ENCODE data around the gene HTR2B. TPM values are rescaled to one million over a fixed set of nuclear protein-coding genes. Genes with fewer than 3 reads are reported as not detected.
"Not testable (repeated sequence)": the region's sequence is repeated elsewhere in the genome, so short reads cannot be mapped to it uniquely, and the experiment has no call there.

The HTR2B gene
- total and polyA plus RNA-seq, 5 donors: 2.3 to 11.9 (median 6.4) TPM

- H3K4me1 ChIP-seq (ENCODE audit: control insufficient read depth, insufficient read depth, low read length): peaks cover 2% of the 10 kb centered on the region
- H3K27me3 ChIP-seq (ENCODE audit: control insufficient read depth, insufficient read depth): no peaks in the 10 kb centered on the region
- DNase-seq (no peak), ATAC-seq (no peak)
- no peak overlapping the region for H3K4me3 ChIP-seq (ENCODE audit: low read length)
- intact Hi-C loops (cut with DNase I): no loop called here
- WGBS: 76% methylated on average over 7 of the region's 7 CpGs
- no peak overlapping the region for H3K27ac ChIP-seq (ENCODE audit: low read length)
- H3K9me3 ChIP-seq (ENCODE audit: control insufficient read depth, low read length): no peaks in the 10 kb centered on the region
Observed at GRCh38 chr2:231161252-231161839, 36.5 kb upstream of the HTR2B start.

DNA sequence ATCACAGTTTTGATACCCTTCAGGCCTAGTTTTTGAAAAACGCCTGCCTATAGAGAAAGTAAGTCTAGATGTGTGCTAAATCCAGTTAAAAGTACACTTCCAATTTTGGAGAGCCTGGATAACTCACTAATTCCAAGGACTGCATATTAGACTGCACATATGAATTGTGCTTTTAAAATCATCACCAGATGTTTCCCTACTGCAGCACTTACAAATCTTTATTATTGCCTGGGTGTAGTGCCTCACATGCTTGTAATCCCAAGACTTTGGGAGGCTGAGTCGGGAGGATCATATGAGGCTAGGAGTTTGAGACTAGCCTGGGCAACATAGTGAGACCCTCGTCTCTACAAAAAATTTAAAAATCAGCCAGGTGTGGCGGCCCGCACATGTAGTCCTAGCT is 35.9 kb upstream of the HTR2B start:
- 97% methylated on average over 5 of the region's 5 CpGs for WGBS
- Histone ChIP-seq H3K27me3 (ENCODE audit: control insufficient read depth, insufficient read depth) (no peaks in the 10 kb centered on the region), H3K27ac (ENCODE audit: low read length) (no peak overlapping the region), H3K9me3 (ENCODE audit: control insufficient read depth, low read length) (no peaks in the 10 kb centered on the region), H3K4me3 (ENCODE audit: low read length) (no peak overlapping the region), H3K4me1 (ENCODE audit: control insufficient read depth, insufficient read depth, low read length) (peaks cover 2% of the 10 kb centered on the region)
- ATAC-seq: no peak
- intact Hi-C loops (cut with DNase I): no loop called here
- no peak for DNase-seq

- DNase-seq (no peak), ATAC-seq (no peak)
- intact Hi-C loops (cut with DNase I): no loop called here
- H3K4me1 ChIP-seq (ENCODE audit: control insufficient read depth, insufficient read depth, low read length): peaks cover 2% of the 10 kb centered on the region
- no peaks in the 10 kb centered on the region for H3K27me3 ChIP-seq (ENCODE audit: control insufficient read depth, insufficient read depth)
- H3K4me3 ChIP-seq (ENCODE audit: low read length): no peak overlapping the region
- no peaks in the 10 kb centered on the region for H3K9me3 ChIP-seq (ENCODE audit: control insufficient read depth, low read length)
- H3K27ac ChIP-seq (ENCODE audit: low read length): no peak overlapping the region
Observed at GRCh38 chr2:231159306-231159705, 34.5 kb upstream of the HTR2B start.

DNA sequence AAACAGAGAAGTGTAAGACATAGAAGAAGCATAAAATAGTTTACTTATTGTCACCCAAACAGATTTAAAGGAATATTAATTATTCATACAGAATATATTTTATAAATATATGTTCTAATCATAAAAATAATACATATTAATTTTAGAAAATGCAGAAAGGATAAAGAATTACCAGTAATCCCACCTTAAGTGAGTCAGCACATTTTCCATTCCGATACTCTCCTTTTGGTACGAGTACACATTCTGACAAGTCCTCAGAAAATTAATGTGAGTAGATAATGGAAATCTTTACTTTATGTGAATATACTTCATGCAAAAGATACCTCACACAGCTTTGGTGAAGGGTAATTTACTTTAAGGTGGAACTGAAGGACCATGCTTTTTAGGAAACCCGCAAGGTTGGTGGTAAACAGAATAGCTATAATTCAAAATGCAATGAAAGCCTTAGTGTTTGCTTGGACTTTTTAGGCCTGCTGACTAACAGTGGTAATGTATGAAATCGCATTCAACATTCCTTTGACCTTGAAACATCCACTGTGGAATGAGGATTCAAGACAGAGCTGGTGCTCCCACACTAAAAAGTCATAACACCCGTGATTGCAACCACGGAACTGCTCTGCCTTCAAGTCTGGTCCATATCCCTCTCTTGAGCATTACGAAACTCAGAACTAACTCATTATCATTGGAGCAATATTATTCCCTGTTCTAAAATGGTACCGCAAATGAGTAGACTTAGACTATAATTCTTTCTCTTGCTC is 28.1 kb upstream of the HTR2B start:
- Histone ChIP-seq H3K27me3 (ENCODE audit: control insufficient read depth, insufficient read depth) (no peaks in the 10 kb centered on the region), H3K4me1 (ENCODE audit: control insufficient read depth, insufficient read depth, low read length) (no peaks in the 10 kb centered on the region), H3K9me3 (ENCODE audit: control insufficient read depth, low read length) (no peaks in the 10 kb centered on the region), H3K27ac (ENCODE audit: low read length) (no peak overlapping the region), H3K4me3 (ENCODE audit: low read length) (no peak overlapping the region)
- intact Hi-C loops (cut with DNase I): no loop called here
- DNase-seq (no peak), ATAC-seq (no peak)
- WGBS: 92% methylated on average over 8 of the region's 8 CpGs

- DNase-seq: no peak
- Histone ChIP-seq H3K27ac (ENCODE audit: low read length) (no peak overlapping the region), H3K4me1 (ENCODE audit: control insufficient read depth, insufficient read depth, low read length) (no peaks in the 10 kb centered on the region), H3K9me3 (ENCODE audit: control insufficient read depth, low read length) (no peaks in the 10 kb centered on the region), H3K4me3 (ENCODE audit: low read length) (no peak overlapping the region), H3K27me3 (ENCODE audit: control insufficient read depth, insufficient read depth) (no peaks in the 10 kb centered on the region)
- WGBS: 91% methylated on average over 2 of the region's 2 CpGs
- intact Hi-C loops (cut with DNase I): no loop called here
- ATAC-seq: no peak
Observed at GRCh38 chr2:231146665-231147064, 21.8 kb upstream of the HTR2B start.

DNA sequence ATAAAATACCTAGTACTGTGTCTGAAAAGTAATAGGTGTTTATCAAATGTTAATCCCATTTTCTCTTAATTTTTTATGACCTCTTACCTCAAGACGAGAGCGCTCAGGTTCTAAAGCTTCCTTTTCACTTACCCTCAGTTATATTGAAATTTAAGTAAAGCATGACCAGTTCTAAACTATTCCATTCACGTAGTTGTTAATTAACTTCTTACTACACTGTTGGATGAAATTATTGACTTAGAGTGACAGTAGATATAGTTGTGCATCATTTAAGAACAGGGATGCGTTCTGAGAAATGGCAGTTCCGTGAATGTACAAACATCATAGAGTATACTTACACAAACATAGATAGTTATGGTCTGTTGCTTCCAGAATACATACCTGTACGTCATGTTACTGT is 20.1 kb upstream of the HTR2B start:
- intact Hi-C loops (cut with DNase I): no loop called here
- WGBS: 96% methylated on average over 6 of the region's 6 CpGs
- ATAC-seq: no peak

DNA sequence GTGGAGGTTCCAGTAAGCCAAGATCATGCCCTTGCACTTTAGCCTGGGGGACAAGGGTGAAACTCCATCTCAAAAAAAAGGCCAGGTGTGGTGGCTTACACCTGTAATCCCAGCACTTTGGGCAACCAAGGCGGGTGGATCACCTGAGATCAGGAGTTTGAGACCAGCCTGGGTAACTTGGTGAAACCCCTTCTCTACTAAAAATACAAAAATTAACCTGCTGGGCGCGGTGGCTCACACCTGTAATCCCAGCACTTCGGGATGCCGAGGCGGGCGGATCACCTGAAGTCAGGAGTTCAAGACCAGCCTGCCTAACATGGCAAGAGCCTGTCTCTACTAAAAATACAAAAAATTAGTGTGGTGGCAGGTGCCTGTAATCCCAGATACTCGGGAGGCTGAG is 16.0 kb upstream of the HTR2B start:
- ATAC-seq; intact Hi-C loops (cut with DNase I): not testable (repeated sequence)
- 97% methylated on average over 8 of the region's 8 CpGs for WGBS

More for the DNA sequence above, 20.1 kb upstream of the HTR2B start:
- DNase-seq: no peak
- Histone ChIP-seq H3K4me3 (ENCODE audit: low read length) (no peak overlapping the region), H3K9me3 (ENCODE audit: control insufficient read depth, low read length) (no peaks in the 10 kb centered on the region), H3K27ac (ENCODE audit: low read length) (no peak overlapping the region), H3K4me1 (ENCODE audit: control insufficient read depth, insufficient read depth, low read length) (no peaks in the 10 kb centered on the region), H3K27me3 (ENCODE audit: control insufficient read depth, insufficient read depth) (no peaks in the 10 kb centered on the region)

DNA sequence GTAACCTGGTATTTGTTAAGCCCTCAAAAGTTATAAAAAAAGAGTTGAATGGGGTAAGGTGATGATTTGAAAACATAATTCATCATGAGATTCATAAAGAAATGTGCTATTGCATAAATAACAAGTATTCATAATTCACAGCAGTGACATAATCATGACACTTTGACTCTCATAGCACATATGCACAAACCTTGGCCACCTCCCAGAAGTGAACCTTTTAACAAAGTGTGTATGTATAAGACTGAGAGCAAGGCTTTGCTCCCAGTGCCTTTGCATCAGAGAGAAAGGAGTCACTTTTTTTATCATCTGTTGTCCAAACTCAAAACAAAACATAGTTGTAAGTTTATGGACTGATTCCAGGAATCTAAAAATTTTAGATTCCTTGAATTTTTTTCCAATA is 15.0 kb upstream of the HTR2B start:
- DNase-seq (no peak), ATAC-seq (no peak)
- intact Hi-C loops (cut with DNase I): no loop called here
- Histone ChIP-seq H3K27me3 (ENCODE audit: control insufficient read depth, insufficient read depth) (no peaks in the 10 kb centered on the region), H3K27ac (ENCODE audit: low read length) (no peak overlapping the region), H3K4me1 (ENCODE audit: control insufficient read depth, insufficient read depth, low read length) (no peaks in the 10 kb centered on the region), H3K4me3 (ENCODE audit: low read length) (no peak overlapping the region), H3K9me3 (ENCODE audit: control insufficient read depth, low read length) (no peaks in the 10 kb centered on the region)

More for the DNA sequence above, 16.0 kb upstream of the HTR2B start:
- not testable (repeated sequence) for H3K27ac ChIP-seq (ENCODE audit: low read length); H3K9me3 ChIP-seq (ENCODE audit: control insufficient read depth, low read length); H3K27me3 ChIP-seq (ENCODE audit: control insufficient read depth, insufficient read depth); H3K4me1 ChIP-seq (ENCODE audit: control insufficient read depth, insufficient read depth, low read length); H3K4me3 ChIP-seq (ENCODE audit: low read length); DNase-seq

GRCh38 chr2:231138699-231139098 is 13.9 kb upstream of the HTR2B start:
- no peaks in the 10 kb centered on the region for H3K27me3 ChIP-seq (ENCODE audit: control insufficient read depth, insufficient read depth)
- ATAC-seq: peak in 1 of 2 donors; percentile 72
- H3K9me3 ChIP-seq (ENCODE audit: control insufficient read depth, low read length): no peaks in the 10 kb centered on the region
- intact Hi-C loops (cut with DNase I): no loop called here
- no peak overlapping the region for H3K4me3 ChIP-seq (ENCODE audit: low read length)
- H3K27ac ChIP-seq (ENCODE audit: low read length): no peak overlapping the region
- H3K4me1 ChIP-seq (ENCODE audit: control insufficient read depth, insufficient read depth, low read length): no peaks in the 10 kb centered on the region
- no peak for DNase-seq
- 72% methylated on average over 8 of the region's 8 CpGs for WGBS

- WGBS: 99% methylated on average over 1 of the region's 1 CpG
- Histone ChIP-seq H3K27ac (ENCODE audit: low read length) (no peak overlapping the region), H3K27me3 (ENCODE audit: control insufficient read depth, insufficient read depth) (no peaks in the 10 kb centered on the region), H3K4me1 (ENCODE audit: control insufficient read depth, insufficient read depth, low read length) (peaks cover 2% of the 10 kb centered on the region), H3K9me3 (ENCODE audit: control insufficient read depth, low read length) (no peaks in the 10 kb centered on the region), H3K4me3 (ENCODE audit: low read length) (no peak overlapping the region)
- DNase-seq (no peak), ATAC-seq (no peak)
- intact Hi-C loops (cut with DNase I): loop anchor here in 1 of 4 donors (5.0 kb wide), 1 partner anchor 37 kb away; no protein-coding TSS in a partner anchor
Observed at GRCh38 chr2:231134910-231135655, 10.2 kb upstream of the HTR2B start.
